HCT116 (cell line): ENCODE data around the gene ACSM3.

ENCODE experiments used
- ELF1 ChIP-seq: IDR thresholded peaks from 2 replicates; pipeline ENCODE4 v1.6.1; 2012; ENCODE audit warnings: low read depth, borderline replicate concordance
- POLR2AphosphoS5 ChIP-seq: IDR thresholded peaks from 2 replicates; pipeline ENCODE4 v1.6.1; 2011; ENCODE audit warnings: mild to moderate bottlenecking, low read depth, low read length, moderate library complexity
- RAD21 ChIP-seq: IDR thresholded peaks from 2 replicates; pipeline ENCODE4 v1.6.1; 2012; ENCODE audit warnings: low read depth, mild to moderate bottlenecking

- no peak for TF ChIP-seq RAD21
- TF ChIP-seq ELF1: no peak
- TF ChIP-seq POLR2AphosphoS5: no peak
These were observed 29.0 kb upstream of the ACSM3 start for GRCh38 chr16:20734782-20735181.
